ENCODE data around the gene AVL9. TPM values are rescaled to one million over a fixed set of nuclear protein-coding genes. Genes with fewer than 3 reads are reported as not detected.

The AVL9 gene
- total and polyA plus RNA-seq, 12 donors, result 6.3 to 21.7 (median 15.1) TPM

- intact Hi-C loops (cut with DNase I), result loop anchor here in 6 of 10 donors (5.0 to 10.0 kb wide), 3 partner anchors 260 to 733 kb away; no protein-coding TSS in a partner anchor
- no peak overlapping the region for H3K27ac ChIP-seq
- peaks cover 0 to 16% (median 5%) of the 10 kb centered on the region in 9 donors for H3K4me1 ChIP-seq
- no peak overlapping the region for H3K4me3 ChIP-seq
- no peaks in the 10 kb centered on the region for H3K27me3 ChIP-seq
- TF ChIP-seq, protein P1, sequence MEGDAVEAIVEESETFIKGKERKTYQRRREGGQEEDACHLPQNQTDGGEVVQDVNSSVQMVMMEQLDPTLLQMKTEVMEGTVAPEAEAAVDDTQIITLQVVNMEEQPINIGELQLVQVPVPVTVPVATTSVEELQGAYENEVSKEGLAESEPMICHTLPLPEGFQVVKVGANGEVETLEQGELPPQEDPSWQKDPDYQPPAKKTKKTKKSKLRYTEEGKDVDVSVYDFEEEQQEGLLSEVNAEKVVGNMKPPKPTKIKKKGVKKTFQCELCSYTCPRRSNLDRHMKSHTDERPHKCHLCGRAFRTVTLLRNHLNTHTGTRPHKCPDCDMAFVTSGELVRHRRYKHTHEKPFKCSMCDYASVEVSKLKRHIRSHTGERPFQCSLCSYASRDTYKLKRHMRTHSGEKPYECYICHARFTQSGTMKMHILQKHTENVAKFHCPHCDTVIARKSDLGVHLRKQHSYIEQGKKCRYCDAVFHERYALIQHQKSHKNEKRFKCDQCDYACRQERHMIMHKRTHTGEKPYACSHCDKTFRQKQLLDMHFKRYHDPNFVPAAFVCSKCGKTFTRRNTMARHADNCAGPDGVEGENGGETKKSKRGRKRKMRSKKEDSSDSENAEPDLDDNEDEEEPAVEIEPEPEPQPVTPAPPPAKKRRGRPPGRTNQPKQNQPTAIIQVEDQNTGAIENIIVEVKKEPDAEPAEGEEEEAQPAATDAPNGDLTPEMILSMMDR (IDR thresholded peaks at IDR 0.05), result no peak
- WGBS, 2 donors, result 91 to 92% methylated on average over 1 of the region's 1 CpG
- no peaks in the 10 kb centered on the region for H3K36me3 ChIP-seq
- ATAC-seq (no peak), DNase-seq (no peak)
- no peaks in the 10 kb centered on the region for H3K9me3 ChIP-seq
Measured at GRCh38 chr7:32477649-32477980, 17.7 kb upstream of the AVL9 start.

DNA sequence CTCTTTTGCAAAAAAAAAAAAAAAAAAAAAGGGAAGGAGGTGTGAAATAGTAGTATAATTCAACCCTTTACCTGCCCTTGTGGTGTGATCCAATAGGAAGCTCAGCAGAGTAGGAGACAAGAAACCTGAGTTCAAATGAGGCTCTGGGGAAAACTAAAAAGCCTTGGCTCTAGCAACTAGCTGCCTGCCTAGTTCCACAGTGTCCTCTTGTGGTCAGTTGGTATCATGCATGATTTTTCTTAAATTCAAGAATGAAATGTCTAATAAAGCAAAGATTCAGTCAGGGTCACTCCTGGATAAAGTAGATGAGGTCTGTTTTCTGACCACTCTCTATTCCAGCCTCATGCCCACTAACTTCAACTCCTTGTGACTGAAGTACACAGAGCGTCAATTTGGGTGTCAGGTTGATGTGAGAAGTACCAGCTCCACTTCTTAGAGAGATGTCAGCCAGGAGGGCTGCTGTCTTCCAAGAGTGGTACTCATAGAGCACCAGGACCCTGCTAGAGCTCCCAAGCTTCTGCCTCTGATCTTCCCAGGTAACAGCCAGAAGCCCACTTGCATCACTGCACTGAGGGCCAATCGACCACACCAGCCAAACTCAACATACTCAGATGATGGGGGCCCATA is 15.6 kb upstream of the AVL9 start:
- ATAC-seq (peak in 2 of 8 donors; percentile 27 to 52), DNase-seq (peak in 1 of 2 donors; percentile 24)
- WGBS, 2 donors, result 77 to 78% methylated on average over 2 of the region's 2 CpGs
- TF ChIP-seq, protein P1 (IDR thresholded peaks at IDR 0.05), result peak; percentile 41 to 79 (median 74)
- intact Hi-C loops (cut with DNase I), result loop anchor here (2.0 to 10.0 kb wide), 8 partner anchors 262 to 737 kb away; no protein-coding TSS in a partner anchor
- no peaks in the 10 kb centered on the region for H3K9me3 ChIP-seq
- no peak overlapping the region for H3K27ac ChIP-seq
- H3K36me3 ChIP-seq, result peaks cover 0 to 2% (median 0%) of the 10 kb centered on the region in 9 donors
- peaks cover 0 to 16% (median 5%) of the 10 kb centered on the region in 9 donors for H3K4me1 ChIP-seq
- H3K27me3 ChIP-seq, result no peaks in the 10 kb centered on the region
- no peak overlapping the region for H3K4me3 ChIP-seq

GRCh38 chr7:32481176-32481575 is 14.1 kb upstream of the AVL9 start:
- TF ChIP-seq, protein P1 (IDR thresholded peaks at IDR 0.05), result no peak
- ATAC-seq (no peak), DNase-seq (no peak)
- intact Hi-C loops (cut with DNase I), result loop anchor here in 4 of 10 donors (5.0 to 10.0 kb wide), 3 partner anchors 269 to 739 kb away; no protein-coding TSS in a partner anchor
- WGBS, 2 donors, result 58 to 64% methylated on average over 1 of the region's 1 CpG
- Histone ChIP-seq H3K4me3 (no peak overlapping the region), H3K4me1 (peaks cover 0 to 16% (median 5%) of the 10 kb centered on the region in 9 donors), H3K27me3 (no peaks in the 10 kb centered on the region), H3K9me3 (no peaks in the 10 kb centered on the region), H3K27ac (peak overlapping the region in 1 of 10 donors; percentile 61), H3K36me3 (peaks cover 0 to 17% (median 7%) of the 10 kb centered on the region in 9 donors)

GRCh38 chr7:32481921-32482320 is 13.4 kb upstream of the AVL9 start:
- H3K27ac ChIP-seq, result peak overlapping the region in 3 of 10 donors; percentile 17 to 61 (median 28)
- peaks cover 0 to 25% (median 10%) of the 10 kb centered on the region in 9 donors for H3K36me3 ChIP-seq
- H3K9me3 ChIP-seq, result no peaks in the 10 kb centered on the region
- H3K4me3 ChIP-seq, result no peak overlapping the region
- DNase-seq, result no peak
- TF ChIP-seq, protein P1 (IDR thresholded peaks at IDR 0.05), result no peak
- peaks cover 0 to 16% (median 5%) of the 10 kb centered on the region in 9 donors for H3K4me1 ChIP-seq
- ATAC-seq, result peak in 2 of 8 donors; percentile 40 to 64
- 25 to 34% methylated on average over 3 of the region's 3 CpGs for WGBS, 2 donors
- H3K27me3 ChIP-seq, result no peaks in the 10 kb centered on the region
- intact Hi-C loops (cut with DNase I), result loop anchor here in 4 of 10 donors (5.0 to 10.0 kb wide), 3 partner anchors 270 to 740 kb away; no protein-coding TSS in a partner anchor

Measured in heart right ventricle (tissue), 16 donors.